IMR-90 (cell line): ENCODE data around the gene PPP1CB.

Experiments used
- BHLHE40 ChIP-seq: fragments of 150-350 bp; IDR thresholded peaks from 2 replicates; pipeline ENCODE4 v1.6.1; 2016; ENCODE audit warnings: mild to moderate bottlenecking, low read depth, low read length
- CEBPB ChIP-seq: IDR thresholded peaks from 2 replicates; pipeline ENCODE4 v1.6.1; 2012; ENCODE audit warnings: low read depth, low read length, improper control_type of control experiment
- FOS ChIP-seq: fragments of 150-350 bp; IDR thresholded peaks from 2 replicates; pipeline ENCODE4 v1.6.1; 2016; ENCODE audit warnings: low read depth, low read length
- MAFK ChIP-seq: IDR thresholded peaks from 2 replicates; pipeline ENCODE4 v1.6.1; 2012; ENCODE audit warnings: low read depth, low read length, improper control_type of control experiment
- MAZ ChIP-seq: IDR thresholded peaks from 2 replicates; pipeline ENCODE4 v1.6.1; 2012; ENCODE audit warnings: low read depth, mild to moderate bottlenecking, low read length, improper control_type of control experiment, moderate library complexity, borderline replicate concordance
- MXI1 ChIP-seq: IDR thresholded peaks from 2 replicates; pipeline ENCODE4 v1.6.1; 2012; ENCODE audit warnings: low read depth, mild to moderate bottlenecking, low read length, moderate library complexity, borderline replicate concordance
- POLR2A ChIP-seq: IDR thresholded peaks from 2 replicates; pipeline ENCODE4 v1.6.1; 2012; ENCODE audit warnings: mild to moderate bottlenecking, low read depth, low read length
- RAD21 ChIP-seq: IDR thresholded peaks from 2 replicates; pipeline ENCODE4 v1.6.1; 2012; ENCODE audit warnings: low read length, improper control_type of control experiment
- RCOR1 ChIP-seq: IDR thresholded peaks from 2 replicates; pipeline ENCODE4 v1.6.1; 2012; ENCODE audit warnings: mild to moderate bottlenecking, low read length, improper control_type of control experiment; ENCODE audit not compliant: insufficient replicate concordance
- RFX5 ChIP-seq: IDR thresholded peaks from 2 replicates; pipeline ENCODE4 v1.8.0; 2012; ENCODE audit warnings: low read depth, mild to moderate bottlenecking, low read length, moderate library complexity
- SMC3 ChIP-seq: fragments of 150-350 bp; IDR thresholded peaks from 2 replicates; pipeline ENCODE4 v1.6.1; 2016; ENCODE audit warnings: low read depth, mild to moderate bottlenecking, antibody characterized with exemption, low read length, moderate library complexity
- TF ChIP-seq, protein P1 (sequence below): conservative IDR thresholded peaks from 2 replicates; pipeline ENCODE4 v1.5.1; 2012; ENCODE audit warnings: mild to moderate bottlenecking, low read depth, low read length, improper control_type of control experiment
- TF ChIP-seq, protein P2 (sequence below): fragments of 150-350 bp; IDR thresholded peaks from 2 replicates; pipeline ENCODE4 v1.6.1; 2017; ENCODE audit warnings: mild to moderate bottlenecking, antibody characterized with exemption, low read length, low read depth
- TF ChIP-seq, protein P3 (sequence below): fragments of 150-350 bp; IDR thresholded peaks from 2 replicates; pipeline ENCODE4 v1.6.1; 2016; ENCODE audit warnings: low read depth, mild to moderate bottlenecking, low read length, moderate library complexity, borderline replicate concordance

DNA sequence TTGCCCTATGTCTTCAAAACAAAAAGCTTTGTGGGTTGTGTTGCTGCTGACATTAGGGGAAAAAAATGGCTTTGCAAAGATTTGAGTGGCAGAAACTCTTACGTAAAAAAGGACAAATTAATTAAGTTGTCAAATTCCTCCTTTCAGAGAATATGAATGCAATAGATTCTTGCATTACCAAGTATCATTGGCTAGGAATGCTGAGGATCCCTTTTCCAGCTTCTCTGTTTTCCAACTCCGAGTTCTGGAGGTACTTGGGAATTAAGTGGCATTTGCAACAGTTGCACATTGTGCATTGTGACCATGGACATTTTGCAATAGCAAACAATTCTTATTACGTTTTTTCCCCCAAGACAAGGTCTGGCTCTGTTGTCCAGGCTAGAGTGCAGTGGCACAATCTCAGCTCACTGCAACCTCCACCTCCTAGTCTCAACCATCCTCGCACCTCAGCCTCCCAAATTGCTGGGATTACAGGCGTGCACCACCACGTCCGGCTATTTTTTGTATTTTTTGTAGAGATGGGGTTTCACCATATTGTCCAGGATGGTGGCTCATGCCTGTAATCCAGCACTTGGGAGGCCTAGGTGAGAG lies 29.9 kb upstream of the PPP1CB start:
- TF ChIP-seq, protein P1, sequence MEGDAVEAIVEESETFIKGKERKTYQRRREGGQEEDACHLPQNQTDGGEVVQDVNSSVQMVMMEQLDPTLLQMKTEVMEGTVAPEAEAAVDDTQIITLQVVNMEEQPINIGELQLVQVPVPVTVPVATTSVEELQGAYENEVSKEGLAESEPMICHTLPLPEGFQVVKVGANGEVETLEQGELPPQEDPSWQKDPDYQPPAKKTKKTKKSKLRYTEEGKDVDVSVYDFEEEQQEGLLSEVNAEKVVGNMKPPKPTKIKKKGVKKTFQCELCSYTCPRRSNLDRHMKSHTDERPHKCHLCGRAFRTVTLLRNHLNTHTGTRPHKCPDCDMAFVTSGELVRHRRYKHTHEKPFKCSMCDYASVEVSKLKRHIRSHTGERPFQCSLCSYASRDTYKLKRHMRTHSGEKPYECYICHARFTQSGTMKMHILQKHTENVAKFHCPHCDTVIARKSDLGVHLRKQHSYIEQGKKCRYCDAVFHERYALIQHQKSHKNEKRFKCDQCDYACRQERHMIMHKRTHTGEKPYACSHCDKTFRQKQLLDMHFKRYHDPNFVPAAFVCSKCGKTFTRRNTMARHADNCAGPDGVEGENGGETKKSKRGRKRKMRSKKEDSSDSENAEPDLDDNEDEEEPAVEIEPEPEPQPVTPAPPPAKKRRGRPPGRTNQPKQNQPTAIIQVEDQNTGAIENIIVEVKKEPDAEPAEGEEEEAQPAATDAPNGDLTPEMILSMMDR, result no peak
- TF ChIP-seq POLR2A (no peak), RFX5 (no peak), CEBPB (no peak), RCOR1 (no peak), BHLHE40 (no peak), MAFK (no peak), RAD21 (no peak), MXI1 (no peak), SMC3 (no peak), FOS (no peak), MAZ (no peak)
- TF ChIP-seq, protein P2, sequence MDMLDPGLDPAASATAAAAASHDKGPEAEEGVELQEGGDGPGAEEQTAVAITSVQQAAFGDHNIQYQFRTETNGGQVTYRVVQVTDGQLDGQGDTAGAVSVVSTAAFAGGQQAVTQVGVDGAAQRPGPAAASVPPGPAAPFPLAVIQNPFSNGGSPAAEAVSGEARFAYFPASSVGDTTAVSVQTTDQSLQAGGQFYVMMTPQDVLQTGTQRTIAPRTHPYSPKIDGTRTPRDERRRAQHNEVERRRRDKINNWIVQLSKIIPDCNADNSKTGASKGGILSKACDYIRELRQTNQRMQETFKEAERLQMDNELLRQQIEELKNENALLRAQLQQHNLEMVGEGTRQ, result no peak
- TF ChIP-seq, protein P3, sequence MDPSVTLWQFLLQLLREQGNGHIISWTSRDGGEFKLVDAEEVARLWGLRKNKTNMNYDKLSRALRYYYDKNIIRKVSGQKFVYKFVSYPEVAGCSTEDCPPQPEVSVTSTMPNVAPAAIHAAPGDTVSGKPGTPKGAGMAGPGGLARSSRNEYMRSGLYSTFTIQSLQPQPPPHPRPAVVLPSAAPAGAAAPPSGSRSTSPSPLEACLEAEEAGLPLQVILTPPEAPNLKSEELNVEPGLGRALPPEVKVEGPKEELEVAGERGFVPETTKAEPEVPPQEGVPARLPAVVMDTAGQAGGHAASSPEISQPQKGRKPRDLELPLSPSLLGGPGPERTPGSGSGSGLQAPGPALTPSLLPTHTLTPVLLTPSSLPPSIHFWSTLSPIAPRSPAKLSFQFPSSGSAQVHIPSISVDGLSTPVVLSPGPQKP, result no peak
